Activated CD8-positive, alpha-beta memory T cell treated with anti-CD3 and anti-CD28 coated beads for 24 hours (primary cell): ENCODE results near the gene CDC42BPA.
"Not testable (repeated sequence)": the region's sequence is repeated elsewhere in the genome, so short reads cannot be mapped to it uniquely, and the experiment has no call there.

Experiments
- DNase-seq: peaks from one replicate; pipeline ENCODE4 v3.0.0-alpha.2; 2020

The CDC42BPA gene, protein sequence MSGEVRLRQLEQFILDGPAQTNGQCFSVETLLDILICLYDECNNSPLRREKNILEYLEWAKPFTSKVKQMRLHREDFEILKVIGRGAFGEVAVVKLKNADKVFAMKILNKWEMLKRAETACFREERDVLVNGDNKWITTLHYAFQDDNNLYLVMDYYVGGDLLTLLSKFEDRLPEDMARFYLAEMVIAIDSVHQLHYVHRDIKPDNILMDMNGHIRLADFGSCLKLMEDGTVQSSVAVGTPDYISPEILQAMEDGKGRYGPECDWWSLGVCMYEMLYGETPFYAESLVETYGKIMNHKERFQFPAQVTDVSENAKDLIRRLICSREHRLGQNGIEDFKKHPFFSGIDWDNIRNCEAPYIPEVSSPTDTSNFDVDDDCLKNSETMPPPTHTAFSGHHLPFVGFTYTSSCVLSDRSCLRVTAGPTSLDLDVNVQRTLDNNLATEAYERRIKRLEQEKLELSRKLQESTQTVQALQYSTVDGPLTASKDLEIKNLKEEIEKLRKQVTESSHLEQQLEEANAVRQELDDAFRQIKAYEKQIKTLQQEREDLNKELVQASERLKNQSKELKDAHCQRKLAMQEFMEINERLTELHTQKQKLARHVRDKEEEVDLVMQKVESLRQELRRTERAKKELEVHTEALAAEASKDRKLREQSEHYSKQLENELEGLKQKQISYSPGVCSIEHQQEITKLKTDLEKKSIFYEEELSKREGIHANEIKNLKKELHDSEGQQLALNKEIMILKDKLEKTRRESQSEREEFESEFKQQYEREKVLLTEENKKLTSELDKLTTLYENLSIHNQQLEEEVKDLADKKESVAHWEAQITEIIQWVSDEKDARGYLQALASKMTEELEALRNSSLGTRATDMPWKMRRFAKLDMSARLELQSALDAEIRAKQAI (N-terminal part only)

DNA sequence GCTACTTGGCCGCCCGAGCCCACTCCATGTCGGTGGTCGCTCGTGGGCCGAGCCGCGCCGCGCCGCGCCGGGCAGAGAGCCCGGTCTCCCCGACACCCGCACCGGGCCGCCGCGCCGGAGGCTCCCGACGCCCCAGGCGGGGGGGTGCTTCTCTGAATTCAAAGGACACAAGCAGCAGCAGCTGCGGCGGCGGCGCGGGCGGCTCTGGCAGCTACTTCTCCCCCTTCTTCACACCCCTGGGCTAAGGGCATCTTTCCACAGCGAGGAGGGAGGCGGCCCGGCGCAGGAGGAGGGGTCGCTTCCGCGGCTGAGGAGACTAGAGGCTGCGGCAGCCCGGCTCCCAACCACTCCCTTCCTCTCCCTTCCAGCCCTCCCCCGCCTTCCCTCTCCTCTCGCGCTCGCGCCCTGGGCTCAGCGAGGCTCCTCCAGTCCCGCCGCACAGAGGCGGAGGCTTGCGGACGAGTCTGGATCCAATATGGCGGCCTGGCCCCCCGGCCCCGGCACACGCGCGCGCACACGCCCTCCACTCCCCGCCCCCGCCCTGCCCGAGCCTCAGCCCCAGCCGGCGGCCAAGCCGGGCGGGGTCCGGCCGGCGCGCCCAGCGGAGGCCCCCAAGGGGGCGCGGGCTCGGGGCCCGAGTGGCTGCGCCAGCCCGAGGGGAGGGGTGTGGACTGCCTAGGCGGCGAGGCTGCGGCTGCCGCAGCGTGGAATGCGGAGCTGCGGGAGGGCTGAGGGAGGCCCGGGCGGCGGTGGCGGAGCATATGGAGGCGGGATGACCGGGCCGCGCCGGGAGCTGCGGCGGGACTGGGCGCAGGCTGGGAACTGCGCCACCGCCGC is at the start of gene CDC42BPA:
Gene CDC42BPA (minus strand): TSS at position 477 of the 837 bp plus-strand sequence. CDS start 1,310 bp downstream, outside the sequence.
- DNase-seq, result peak; percentile 69

DNA sequence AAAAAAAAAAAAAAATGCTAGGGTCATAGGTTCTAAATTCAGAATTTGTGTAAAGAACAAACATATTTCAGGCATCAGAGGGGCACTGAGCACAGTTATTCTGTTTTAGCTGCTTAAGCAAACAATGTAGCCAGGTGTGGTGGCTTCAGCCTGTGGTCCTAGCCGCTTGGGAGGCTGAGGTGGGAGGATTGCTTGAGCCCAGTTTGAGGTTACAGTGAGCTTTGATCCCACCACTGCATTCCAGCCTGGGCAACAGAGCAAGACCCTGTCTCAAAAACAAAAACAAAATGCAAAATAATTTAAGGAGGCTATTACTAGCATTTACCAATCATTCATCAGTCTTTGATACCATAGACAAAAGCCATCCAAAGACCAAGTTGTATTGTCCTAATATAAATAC is 49.7 kb upstream of the CDC42BPA start:
- DNase-seq, result no peak

DNA sequence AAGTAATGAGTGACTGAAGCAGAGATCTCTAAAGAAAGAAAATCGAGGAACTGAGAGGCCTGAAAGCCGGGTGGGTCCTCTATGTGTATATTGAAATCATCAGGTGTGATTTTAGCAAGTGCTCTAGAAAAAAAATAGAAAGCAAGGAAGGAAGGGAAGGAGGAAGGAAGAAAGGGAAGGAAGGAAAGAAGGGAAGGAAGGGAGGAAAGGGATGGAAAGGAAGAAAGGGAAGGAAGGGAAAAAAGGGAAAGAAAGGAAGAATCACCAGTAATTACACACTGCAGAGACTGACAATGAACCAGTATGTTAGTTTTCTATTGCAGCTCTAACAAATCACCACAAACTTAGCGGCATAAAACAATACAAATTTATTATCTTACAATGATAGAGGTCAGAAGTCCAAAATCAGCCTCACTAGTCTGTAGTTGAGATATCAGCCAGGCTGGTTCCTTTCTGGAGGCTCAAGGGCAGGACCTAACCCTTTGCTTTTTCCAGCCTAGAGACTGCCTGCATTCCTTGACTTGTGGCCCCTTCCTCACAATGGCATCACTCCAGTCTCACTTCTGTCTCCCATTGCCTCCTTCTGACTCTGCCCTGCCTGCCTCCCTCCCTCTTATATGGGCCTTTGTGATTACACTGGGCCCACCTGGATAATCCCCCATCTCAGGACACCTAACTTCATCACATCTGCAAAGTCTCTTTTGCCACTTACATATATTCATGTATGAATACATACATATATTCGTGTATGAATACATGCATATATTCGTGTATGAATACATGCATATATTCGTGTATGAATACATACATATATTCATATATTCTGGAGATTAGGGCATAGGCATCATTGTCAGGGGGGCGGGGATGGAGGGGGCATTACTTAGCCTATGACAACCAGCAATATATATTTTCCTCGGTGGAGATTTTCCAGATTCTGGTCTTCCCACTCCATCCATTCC is 47.5 kb upstream of the CDC42BPA start:
- DNase-seq, result no peak

DNA sequence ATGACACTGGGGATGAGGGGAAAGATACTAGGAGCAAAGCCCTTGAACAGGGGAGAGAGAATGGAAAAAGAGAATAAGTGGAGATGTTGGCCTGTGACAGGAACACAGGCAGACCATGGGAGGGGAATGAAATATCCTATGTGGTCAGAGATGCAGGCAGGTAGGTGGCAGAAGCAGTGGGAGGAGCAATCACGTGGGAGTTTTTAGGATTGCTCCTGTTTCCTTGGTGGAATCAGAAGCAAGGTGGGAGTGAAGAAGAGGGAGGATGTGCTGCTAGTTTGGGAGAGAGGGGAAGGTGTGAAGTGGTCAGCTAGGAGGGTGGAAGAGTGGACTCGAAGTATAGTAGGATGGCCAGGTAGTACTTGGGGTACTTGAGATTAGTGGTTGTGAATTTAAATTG is 46.4 kb upstream of the CDC42BPA start:
- DNase-seq, result no peak

DNA sequence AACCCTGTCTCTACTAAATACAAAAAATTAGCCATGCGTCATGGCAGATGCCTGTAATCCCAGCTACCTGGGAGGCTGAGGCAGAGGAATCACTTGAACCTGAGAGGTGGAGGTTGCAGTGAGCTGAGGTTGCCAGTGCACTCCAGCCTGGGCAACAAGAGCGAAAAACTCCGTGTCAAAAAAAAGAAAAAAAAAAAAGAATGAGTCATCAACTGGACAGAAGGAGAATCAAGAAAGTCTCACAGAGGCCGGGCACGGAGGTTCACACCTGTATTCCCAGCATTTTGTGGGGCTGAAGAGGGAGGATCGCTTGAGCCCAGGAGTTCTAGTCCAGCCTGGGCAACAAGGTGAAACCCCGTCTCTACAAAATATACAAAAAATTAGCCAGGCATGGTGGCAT is 45.5 kb upstream of the CDC42BPA start:
- no peak for DNase-seq

DNA sequence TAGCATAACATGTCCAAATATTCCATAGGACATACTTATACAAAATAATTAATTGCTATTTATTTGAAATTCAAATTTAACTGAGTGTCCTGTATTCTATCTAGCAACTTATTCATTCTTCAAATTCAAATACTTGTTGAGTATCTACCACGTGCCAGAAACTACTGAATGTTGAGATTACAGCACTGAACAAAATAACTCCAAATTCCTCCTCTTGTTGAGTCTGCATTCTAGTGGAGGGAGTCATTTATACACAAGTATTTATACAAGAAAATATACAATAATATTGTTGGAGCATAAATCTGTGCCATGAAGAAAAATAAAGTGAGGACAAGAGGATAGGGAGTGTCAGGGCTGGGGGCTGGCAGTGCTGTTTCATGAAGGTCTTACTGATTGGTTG is 43.7 kb upstream of the CDC42BPA start:
- DNase-seq, result no peak

DNA sequence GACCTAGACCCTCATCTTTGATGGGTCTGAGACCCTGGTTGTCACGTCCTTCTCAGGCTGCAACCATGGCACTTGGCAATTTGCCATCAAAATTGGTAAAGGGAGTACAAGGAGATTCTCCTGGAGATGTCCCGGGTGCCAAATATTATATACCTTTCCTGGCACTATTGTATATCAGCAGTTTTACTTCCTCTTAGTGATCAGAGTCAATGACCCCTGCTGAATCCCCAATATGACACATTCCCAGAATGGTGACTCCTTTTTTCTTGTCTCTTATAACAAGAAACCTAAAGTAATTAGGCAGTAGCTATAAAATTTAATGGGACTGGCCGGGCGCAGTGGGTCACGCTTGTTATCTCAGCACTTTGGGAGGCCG is 39.6 kb upstream of the CDC42BPA start:
- no peak for DNase-seq

DNA sequence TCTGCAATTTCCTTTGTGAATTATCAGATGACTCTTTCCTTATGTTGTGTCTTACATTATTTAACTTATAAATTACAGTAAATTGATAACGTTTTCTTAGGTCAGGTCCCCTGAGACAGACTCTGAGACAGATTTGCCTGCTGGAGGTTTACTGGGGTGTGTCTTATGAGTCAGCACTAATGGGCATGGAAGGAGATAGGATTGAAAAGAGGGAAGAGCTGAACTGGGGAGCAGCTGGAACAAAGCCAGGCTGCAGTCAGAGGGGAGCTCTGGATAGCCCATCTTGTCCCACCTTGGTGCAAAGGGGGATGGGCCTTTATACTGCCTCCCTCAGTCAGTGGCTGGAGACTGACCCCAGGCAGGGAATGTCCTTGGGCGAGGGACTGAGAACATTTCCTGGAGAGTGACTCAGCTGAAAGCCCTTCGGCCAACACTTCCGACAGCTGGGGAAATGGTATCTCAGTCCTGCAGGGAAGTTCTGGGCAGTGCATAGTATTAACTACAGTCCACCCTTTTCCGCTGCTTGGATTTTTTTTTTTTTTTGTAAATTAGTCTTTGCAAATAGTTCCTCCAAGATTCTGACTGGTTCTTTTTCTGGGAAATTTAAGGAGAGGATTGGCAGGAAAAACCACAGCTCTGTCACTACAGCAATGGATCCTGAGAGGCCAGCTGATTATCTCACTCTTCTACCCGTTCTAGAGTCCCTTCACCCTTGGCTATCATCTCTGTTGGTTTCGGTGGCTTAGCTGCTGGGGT is 39.1 kb upstream of the CDC42BPA start:
- no peak for DNase-seq

DNA sequence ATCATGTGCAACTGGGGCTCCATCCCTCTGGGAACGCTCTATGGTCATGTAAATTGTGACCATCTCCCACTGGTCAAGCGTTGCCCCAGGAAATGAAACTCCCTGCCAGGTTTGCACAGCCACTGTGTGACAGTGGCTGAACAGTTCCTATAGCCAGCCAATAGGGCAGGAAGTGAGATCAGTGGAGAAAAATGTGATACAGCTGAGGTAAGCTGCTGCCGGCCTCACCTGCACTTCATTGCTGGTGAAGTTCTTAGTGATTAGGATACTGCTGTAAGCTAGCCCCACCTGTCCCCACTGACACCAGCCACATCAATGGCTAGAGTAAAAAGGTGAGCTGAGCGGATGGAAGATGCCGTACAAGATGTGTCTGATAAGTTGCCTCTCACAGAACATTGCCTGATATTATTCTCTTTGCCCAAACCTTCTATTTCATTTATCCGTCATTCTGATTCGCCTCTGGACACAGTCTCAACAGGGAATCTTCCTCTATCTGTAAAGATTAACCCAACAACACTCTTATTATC is 38.4 kb upstream of the CDC42BPA start:
- DNase-seq, result no peak

DNA sequence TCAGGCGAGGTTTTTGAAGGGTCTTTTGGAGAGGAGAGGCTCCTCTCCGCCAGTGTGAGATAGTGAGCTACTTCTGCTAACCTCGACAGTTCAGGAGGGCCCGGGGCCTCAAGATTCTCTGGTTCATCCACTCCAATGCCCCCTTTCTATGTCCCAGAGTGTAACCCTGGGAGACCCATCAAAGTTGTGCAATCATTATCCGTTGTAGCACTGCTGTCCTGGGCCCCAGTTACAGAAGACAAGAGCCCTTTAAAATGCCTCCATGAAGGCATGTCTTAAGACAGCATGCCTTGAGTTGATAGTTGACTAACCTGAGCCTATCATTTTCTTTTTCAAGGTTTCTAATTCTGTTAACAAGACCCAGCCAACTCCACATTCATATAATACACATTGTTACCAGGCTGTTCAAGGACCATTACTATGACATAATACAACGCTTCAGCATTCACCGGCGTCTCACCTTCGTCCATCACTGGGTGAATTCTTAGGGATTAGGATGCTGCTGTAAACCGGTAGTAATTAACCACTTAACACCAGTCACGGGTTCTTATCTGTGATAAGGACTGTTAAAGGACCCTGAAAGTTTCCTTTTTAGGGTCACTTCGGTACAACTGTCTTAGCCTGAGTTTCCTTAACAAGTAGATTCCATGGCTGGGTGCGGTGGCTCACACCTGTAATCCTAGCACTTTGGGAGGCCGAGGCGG is 37.4 kb upstream of the CDC42BPA start:
- DNase-seq, result no peak

DNA sequence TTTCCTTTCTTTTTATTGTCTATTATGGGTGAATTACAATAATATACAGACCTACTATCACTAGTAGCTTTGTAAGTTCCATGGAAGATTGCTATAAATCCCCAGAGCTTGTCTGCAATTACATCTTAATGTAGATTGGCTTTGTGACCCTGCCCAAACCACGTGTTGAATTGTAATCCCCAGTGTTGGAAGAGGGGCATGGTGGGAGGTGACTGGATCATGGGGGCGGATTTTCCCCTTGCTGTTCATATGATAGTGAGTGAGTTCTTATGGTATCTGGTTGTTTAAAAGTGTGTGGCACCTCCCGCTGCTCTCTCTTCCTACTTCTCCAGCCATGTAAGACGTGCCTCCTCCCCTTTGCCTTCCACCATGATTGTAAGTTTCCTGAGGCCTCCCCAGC is 34.9 kb upstream of the CDC42BPA start:
- no peak for DNase-seq

DNA sequence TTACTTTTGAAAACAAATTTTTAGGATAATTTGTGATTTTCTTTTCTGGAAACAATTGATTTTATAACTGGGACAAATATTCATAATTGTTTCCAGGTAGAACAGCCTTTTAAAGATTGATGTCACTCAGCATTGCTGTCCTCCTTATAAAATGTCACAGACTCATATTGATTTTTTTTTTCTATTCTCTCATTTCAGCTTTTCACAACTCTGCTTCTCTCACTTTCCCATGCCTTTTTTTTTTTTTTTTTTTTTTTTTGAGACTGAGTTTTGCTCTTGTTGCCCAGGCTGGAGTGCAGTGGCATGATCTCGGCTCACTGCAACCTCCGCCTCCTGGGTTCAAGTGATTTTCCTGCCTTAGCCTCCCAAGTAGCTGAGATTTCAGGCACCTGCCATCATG is 33.9 kb upstream of the CDC42BPA start:
- DNase-seq, result not testable (repeated sequence)

DNA sequence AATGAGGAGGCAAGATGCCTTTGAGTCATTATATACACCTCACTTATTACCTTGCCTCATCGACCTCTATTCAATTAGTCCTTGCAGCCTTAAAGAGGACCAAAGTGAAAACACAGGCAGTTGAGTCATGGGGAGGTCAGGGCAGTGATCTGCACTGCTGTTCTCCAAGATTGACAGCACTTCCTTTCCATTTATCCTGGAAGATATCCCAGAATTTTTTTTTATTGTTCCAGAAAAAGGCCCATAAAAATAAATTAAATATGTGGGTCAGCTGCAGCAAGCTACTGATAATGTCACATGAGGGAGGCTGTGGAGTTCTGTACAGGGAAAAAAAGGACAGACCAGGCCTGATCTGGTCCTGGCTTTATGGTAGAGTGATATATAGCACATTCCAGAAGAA is 33.2 kb upstream of the CDC42BPA start:
- no peak for DNase-seq

DNA sequence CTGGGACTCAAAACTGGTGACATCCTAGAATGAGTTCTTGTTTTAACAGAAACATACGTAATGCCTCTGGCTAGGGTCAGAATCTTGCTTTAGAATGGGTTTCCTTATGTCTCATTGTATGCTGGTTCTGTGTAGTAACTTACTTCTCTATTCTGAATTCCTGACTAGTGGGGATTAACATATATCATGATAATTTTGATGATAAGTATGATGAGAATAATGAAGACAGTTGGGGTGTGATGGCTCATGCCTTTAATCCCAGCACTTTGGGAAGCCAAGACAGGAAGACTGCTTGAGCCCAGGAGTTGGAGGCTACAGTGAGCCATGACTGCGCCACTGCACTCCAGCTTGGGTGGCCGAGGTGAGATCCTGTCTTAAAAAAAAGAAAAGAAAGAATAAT is 31.7 kb upstream of the CDC42BPA start:
- no peak for DNase-seq

DNA sequence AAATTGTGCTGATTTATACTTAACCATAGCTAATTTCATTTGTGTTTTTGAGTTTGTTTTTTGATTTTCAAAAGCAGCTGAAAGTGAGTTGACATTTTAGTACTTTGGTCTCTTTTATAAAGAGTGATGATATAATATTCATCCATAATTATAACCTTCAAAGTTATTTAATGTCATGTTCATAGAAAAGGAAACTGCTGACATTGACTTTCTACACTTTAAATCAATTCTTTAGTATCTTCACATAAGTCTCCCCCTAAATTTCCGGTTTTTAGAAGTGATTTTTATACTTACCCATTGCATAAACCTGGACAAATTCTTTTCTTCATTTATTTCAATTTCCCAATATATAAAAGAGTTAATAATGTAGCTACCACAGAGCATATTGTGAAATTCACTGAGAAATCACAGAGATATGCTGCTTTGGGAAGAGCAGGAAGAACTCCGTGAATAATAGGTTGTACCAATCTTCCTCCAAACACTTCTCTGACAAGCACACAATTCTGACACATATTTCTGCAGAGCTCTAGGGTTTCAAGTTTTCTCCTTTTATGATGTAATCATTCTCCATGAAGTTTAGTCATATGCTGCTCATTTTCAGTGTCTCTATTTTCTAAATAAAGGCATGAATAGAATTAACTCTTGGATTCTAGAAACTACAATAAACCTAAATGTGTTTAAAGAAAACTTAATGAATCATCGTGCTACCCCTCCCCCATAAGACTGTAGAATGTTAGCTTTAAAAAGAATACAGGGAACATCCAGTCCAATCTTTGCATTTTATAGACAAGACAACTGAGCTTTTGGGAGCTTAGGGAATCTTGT is 25.6 kb upstream of the CDC42BPA start:
- no peak for DNase-seq

DNA sequence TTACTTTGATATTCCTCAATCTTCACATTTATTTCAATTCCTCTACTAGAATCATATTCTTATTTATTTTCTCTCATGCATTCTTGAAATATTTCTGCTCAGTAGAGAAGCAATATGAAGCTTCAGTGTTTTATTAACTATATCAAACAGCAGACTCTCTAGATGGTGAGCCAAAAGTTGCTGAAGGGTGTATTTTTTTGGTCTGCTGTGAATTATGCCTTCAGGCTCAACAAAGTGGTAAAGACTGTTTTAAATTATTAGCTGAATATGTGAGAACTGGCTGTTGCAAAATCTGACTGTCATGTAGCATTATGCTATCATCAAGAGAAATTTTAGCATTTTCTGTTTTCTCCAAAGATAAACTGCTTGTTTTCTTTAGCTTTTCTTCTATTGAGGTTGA is 24.9 kb upstream of the CDC42BPA start:
- DNase-seq, result no peak

DNA sequence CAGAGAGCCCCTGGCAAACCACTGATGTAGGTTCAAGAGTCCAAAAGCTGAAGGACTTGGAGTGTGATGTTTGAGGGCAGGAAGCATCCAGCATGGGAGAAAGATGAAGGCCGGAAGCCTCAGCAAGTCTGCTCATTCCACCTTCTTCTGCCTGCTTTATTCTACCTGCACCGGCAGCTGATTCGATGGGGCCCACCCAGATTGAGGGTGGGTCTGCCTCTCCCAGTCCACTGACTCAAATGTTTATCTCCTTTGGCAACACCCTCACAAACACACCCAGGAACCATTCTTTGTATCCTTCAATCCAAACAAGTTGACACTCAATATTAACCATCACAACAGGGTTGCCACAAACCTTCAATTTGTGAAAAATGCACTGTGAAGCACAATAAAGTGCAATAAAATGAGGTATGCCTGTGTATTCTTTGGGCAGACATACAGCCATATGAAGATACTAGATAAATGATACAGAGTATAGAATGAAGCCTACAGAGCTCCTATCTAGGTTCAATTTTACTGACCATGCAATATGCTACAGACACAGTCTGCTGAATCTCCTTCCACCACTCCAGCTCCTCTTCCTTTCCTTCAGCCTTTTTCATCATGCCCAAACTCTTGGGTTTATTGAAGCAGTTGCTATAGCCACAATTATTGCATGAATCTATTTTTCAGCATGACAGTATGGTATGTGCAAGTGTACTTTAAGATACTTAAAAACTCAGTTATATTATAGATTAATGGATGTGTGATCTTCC is 24.0 kb upstream of the CDC42BPA start:
- DNase-seq, result no peak

DNA sequence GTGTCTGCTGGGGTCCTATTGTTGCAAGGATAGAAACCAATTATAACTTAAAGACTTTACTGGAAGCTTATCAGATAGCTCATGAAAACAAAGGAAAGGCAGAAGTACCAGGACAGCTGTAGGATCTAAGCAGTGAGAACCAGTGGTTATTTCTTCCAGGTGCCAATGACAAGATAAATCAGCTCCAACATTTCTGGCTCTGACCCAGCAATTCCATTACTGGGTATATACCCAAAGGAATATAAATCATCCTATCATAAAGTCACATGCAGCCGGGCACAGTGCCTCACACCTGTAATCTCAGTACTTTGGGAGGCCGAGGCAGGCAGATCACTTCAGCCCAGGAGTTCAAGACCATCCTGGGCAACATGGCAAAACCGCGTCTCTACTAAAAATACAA is 17.8 kb upstream of the CDC42BPA start:
- DNase-seq, result not testable (repeated sequence)
